CD4-positive, alpha-beta T cell treated with Interleukin-12 subunit alpha and Interleukin-12 subunit beta, for 1 hour (primary cell): ENCODE data around the gene PTPRN2.

Source experiments
- DNase-seq: peaks from one replicate; pipeline ENCODE4 v3.0.0-alpha.2; 2020

The PTPRN2 gene

DNA sequence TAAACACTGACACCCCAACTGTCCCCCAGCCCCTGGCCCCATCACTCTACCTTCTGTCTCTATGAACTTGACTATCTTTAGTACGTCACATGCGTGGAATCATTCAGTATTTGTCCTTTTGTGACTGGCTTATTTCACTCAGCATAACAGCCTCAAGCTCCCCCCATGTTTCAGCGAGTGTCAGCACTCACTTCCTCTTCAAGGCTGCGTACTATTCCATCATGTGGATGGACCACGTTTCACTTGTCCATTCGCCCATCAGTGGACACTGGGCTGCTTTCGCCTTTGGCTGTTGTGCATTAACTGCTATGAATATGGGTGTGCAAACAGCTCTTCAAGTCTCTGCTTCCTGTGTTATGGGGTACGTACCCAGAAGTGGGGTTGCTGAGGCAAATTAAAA lies 100.7 kb downstream of the PTPRN2 start:
- DNase-seq, result no peak

- no peak for DNase-seq
Measured at GRCh38 chr7:158484801-158485531, 102.7 kb downstream of the PTPRN2 start.

DNA sequence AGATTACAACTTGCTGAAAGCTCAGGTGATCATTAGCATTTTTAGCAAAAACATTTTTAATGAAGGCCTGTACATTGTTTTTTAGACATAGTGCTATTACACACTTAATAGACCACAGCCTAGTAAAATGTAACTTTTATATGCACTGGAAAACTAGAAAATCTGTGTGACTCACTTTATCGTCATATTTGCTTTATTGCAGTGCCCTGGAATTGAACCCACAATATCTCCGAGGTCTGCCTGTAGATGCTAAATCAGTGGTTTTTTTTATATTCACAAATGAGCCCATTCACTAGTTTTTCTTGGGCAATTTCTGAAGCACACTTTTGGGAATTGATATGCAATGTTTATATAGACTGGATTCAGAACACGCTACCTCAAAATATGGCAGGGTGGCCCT lies 105.1 kb downstream of the PTPRN2 start:
- no peak for DNase-seq

DNA sequence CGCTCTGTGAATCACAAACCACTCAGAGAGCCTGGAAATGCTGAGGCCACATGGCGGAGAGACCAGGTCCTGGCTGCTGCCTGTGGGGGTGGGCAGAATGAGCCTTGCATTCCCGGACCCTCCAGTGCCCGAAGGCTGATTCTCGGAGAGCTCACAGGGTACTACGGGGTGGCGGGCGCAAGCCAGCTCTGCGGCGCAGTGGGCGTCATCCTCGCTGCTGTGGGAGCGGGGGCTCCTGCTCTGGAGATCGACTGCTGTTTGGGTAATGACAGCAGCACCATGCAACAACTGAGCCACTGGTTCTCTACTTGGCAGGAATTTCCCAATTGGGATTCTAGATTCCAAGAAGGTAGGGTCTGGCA lies 108.0 kb downstream of the PTPRN2 start:
- no peak for DNase-seq

DNA sequence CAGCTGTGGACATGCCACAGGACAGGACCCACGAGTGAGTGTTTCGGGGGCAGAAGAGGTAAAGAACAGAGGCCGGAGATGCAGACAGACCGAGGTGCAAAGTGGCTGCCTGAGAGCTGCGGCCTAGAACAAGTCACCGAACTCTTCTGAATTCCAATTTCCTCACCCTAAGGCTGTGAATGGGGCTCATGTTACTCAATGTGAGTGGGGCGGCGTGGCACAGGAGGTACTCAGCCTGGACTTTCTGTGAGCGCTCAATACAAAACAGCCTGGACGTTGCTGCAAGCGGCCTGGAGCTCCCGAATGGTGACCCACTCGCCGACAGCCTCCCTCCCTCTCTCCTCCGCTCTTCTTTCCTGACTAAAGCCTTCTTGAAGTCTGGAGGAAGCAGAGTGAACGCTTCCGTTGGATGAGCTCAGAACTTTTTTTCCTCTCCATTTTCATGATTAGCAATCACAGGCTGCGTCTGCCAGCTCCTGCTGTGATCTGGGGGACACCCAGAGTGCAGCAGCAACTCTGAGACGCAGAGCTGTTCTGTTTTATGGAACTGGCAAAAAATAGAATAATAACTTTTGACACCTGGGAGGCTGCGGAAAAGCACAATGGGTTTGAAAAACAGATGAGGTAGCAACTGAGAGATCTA lies 108.5 kb downstream of the PTPRN2 start:
- DNase-seq, result no peak

DNA sequence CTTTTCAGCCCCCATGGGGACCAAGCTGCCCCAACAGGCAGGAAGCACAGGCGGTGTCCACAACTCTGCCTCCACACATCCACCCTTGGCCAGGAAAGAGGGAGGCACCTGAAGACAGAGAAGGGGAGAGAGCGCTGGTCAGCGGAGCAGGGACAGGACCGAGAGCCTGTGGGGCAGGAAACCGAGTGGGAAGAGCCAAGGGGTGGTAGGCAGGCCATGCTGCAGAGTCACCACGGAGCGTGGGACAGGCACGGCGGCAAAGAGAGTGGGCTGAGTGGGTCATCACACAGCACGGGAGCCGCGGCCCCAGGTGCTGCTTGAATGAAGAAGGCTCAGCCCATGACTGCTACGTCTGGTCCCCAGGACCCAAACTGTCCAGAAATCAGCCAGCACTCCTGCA lies 109.8 kb downstream of the PTPRN2 start:
- no peak for DNase-seq

GRCh38 chr7:158476331-158476932 lies 111.2 kb downstream of the PTPRN2 start:
- no peak for DNase-seq

GRCh38 chr7:158475679-158476052 lies 112.0 kb downstream of the PTPRN2 start:
- no peak for DNase-seq

- DNase-seq, result no peak
Measured at GRCh38 chr7:158475036-158475678, 112.5 kb downstream of the PTPRN2 start.

DNA sequence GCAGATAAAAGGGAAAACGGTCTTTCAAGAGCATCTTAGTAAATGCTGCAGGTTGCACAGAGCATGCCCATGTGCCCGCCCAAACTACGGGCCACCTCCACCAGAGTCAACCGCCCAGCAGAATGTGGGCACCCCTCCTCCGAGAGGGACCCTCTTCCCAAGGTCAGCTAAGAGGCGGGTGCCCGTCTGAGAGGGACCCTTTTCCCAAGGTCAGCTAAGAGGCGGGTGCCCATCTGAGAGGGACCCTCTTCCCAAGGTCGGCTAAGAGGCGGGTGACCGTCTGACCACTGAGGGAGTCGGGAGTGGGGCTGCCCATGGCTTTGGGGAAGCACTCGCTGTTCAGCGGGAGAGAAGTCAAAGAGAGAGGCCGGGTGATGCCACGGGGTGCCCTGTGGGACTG lies 113.1 kb downstream of the PTPRN2 start:
- DNase-seq, result no peak

DNA sequence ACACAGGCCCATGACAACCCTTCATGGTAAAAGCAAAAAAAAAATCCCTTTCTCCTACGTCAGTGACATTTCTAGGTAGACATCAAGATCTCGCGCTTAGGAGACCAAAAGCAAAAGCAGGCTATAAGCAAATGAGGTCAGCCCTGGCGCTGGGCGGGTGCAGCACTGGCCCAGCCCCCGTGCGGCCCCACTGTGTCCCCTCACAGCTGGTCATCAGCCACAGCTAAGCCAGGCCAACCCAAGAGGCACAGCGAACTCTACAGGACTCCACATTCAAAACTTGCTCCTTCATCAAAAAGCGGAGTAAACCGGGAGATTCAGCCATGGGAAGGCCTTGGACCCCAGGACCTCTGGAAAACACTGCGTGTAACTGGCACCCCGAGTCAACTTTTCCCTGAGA lies 113.7 kb downstream of the PTPRN2 start:
- DNase-seq, result no peak

- DNase-seq, result no peak
Measured at GRCh38 chr7:158473221-158473620, 114.4 kb downstream of the PTPRN2 start.

DNA sequence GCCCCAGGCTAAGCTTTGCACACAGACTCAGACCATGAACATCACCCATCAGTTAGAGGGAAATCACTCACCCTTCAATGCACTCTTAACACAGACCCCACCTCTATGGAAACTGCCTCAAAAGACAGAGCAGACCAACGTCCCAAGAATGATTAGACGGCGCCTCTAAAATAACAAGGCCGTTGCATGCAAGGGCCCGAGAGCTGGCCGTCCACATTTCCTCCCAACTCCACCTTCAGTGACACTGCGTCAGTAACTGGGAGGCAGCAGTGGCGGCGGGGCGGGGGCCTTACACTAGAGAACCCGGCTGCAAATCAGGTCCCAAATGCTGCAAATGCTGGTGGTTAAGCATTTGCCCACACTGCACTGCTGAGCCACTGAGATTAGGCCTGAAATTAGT lies 115.0 kb downstream of the PTPRN2 start:
- no peak for DNase-seq

DNA sequence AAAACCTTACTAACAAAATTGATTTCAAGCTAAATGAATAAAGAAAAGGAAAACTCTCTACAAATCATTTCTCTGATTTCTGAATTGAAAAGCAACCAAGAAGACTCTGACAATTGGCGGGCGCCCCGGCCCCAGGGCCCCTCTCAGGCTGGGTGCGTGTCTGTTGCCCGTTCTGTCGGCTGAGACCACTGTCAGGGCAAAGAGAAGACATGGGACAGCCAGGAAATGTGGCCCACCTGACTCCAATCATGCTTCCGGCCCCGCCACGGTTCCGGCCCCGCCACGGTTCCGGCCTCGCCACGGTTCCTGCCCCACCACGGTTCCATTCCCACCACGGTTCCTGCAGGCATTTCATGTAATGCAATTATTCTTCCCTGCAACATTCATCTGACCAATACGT lies 115.9 kb downstream of the PTPRN2 start:
- no peak for DNase-seq

DNA sequence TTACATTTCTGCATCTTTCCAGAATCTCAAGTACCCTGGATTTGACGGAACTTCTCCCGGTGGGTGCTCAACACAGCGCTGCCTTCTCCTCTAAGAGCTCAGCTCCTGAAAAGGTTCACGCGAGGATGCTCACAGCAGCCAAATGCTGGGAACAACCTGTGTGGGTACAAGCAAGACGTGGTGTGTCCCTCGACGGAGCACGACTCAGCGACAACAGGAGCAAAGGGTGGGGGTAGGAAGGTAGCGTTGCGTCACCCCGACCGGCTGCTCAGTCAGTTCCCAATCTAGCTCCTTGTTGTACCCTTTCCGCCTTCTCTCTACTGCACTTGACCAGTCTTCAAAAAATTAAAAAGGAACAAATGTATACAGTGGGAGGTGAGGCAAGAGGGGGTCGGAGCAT lies 117.3 kb downstream of the PTPRN2 start:
- DNase-seq, result no peak

GRCh38 chr7:158469396-158470051 lies 118.1 kb downstream of the PTPRN2 start:
- no peak for DNase-seq

DNA sequence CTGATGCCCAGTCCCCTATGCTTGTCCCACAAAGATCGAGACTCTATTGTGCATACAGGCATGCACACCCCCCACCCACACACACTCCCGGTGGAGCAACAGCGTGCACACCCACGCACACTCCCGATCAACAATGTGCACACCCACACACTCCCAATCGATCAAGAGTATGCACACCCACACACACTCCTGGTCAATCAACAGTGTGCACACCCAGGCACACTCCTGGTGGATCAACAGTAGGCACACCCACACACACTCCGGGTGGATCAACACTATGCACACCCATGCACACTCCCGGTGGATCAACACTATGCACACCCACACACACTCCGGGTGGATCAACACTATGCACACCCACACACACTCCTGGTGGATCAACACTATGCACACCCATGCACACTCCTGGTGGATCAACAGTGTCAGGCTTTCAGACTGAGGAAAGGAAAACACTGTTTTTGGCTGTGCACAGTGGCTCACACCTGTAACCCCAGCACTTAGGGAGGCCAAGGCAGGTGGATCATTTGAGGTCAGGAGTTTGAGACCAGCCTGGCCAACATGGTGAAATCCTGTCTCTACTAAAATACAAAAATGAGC lies 118.8 kb downstream of the PTPRN2 start:
- no peak for DNase-seq

- no peak for DNase-seq
Measured at GRCh38 chr7:158468181-158468580, 119.4 kb downstream of the PTPRN2 start.

DNA sequence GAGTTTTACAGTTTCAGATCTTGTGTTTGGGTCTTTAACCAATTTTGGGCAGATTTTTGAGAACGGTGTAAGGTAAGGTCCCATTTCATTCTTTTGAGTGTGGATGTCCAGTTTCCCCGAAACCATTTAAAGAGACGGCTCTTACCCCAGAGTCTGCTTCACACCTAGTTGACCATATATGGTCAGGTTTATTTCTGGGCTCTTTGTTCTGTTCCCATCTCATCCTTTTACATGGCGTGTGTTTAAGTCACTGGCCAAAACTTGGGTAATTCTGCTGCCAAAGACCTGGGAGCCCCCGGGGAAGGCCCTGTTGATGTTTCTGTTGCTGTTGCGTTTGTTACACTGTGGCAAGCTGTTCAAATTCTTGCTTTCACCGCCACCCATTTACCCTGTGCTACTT lies 120.1 kb downstream of the PTPRN2 start:
- no peak for DNase-seq

DNA sequence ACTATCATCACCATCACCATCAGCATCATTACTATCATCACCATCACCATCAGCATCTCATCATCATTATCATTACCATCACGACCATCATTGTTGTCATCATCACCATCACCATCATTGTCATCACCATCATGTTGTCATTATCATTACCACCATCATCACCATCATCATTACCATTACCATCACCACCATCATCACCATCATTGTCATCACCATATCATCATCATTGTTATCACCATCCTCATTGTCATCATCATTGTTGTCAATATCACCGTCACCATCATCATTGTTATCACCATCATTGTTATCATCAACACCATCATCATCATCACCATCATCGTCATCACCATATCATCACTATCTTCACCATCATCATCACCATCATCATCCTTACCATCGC lies 124.3 kb downstream of the PTPRN2 start:
- no peak for DNase-seq

DNA sequence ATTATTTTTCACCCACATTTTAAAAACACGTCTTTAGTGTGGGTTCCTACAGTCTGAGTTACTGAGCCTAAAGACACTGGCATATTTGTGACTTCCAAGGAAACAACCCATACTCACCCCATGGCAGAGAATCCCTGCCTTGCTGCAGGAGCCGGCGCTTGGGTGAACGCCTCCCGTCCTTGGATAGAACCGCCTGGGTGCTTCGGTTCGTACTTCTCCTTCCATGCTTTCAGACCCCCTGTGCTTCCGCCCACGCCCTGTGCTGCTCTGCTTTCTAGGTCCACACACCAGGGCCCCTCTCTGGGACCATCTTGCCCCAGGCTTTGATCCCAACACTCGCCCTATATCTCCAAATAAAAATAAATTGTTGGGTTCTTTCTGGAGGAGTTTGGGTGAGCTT lies 125.8 kb downstream of the PTPRN2 start:
- no peak for DNase-seq

- no peak for DNase-seq
Measured at GRCh38 chr7:158460665-158461064, 127.0 kb downstream of the PTPRN2 start.

- no peak for DNase-seq
Measured at GRCh38 chr7:158458716-158459282, 128.8 kb downstream of the PTPRN2 start.
